GM21737 (cell line): ENCODE measurements around the gene RPS6KA5.
"Not testable (repeated sequence)": the region's sequence is repeated elsewhere in the genome, so short reads cannot be mapped to it uniquely, and the experiment has no call there.

Experiments
- ATAC-seq: cut with Tn5 transposase; IDR thresholded peaks from one replicate; pipeline ENCODE4 v1.9.1; 2021; ENCODE audit warnings: mild to moderate bottlenecking, moderate library complexity; ENCODE audit not compliant: unreplicated experiment

Gene RPS6KA5

GRCh38 chr14:91068642-91069041 is 8.2 kb upstream of the RPS6KA5 start:
- no peak for ATAC-seq

DNA sequence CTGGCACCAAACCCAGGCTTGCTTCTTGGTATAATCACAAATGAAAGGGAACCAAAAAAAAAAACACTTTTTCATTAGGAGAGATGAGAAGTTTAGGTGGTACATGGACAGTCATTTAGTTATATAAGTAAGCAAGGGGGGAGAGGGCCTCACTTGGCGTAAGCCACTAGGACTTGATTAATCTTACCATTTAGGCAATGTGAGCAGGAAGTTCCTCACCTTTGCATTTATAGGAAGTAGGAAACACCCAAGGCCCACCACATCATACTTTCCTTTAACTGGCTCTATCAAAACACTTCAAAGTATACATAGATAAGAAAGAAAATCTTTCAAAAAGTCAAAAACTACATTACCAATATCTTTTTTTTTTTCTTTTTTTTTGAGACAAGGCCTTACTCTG is 6.7 kb upstream of the RPS6KA5 start:
- ATAC-seq, result no peak

- no peak for ATAC-seq
These were observed 4.8 kb upstream of the RPS6KA5 start for GRCh38 chr14:91065266-91065665.

DNA sequence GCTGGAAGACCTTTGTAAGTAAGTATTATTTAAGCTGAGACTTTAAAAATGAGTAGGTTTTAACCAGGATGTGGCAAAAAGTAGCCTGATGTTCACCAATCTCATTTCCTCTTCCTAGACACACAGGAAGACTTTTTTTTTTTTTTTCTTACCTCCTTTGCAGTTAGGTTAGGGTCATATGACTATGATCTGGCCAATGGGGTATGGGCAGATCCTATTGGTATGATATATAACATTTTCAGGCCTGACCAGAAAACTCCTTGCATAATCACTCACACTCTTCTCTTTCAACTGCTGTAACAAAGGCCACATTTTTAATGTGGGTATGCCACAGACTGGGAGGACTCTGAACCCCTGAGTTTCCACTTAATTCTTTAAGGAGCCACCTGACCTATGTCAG is 2.7 kb upstream of the RPS6KA5 start:
- no peak for ATAC-seq

GRCh38 chr14:91062600-91062999 is 2.2 kb upstream of the RPS6KA5 start:
- ATAC-seq, result no peak

GRCh38 chr14:91061056-91061887 is 831 bp upstream of the RPS6KA5 start:
- no peak for ATAC-seq

DNA sequence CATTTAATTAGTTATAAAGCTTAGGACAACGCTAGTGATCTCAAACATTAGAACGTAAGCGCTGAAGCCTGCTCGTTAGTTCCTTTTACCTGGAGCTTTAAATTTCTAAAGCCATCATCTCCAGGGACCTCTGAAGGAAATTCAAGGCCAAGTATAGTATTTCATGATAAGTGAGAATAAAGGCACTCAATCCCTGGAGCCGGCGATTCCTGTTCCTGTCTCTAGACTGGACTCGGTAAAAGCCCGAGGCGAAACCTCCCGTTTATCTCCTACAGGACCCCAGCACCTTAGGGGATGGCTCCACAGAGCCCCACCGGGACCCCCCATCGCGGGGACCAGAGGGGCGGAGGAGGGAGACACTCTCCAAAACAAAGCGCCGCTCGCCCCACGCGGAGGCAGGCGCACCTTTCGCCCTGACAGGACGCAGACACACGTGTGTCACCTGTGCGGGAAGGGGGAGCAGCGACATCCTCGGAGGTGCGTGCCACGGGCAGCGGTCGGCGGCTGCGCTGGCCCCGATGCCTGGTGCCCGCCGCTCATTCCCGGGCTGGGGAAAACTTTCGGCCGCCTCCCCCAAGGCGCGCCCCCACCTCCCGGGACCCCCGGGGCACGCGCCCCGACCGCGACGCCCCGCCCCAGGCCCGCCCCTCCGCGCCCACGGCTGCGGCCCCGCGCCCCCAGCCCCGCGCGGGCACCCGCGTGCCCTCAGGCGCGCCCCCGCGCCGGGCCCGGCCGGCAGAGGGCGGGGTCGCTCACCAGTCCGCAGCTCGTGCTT is 678 bp downstream of the RPS6KA5 start:
- ATAC-seq, result peak; percentile 19

- no peak for ATAC-seq
These were observed 2.3 kb downstream of the RPS6KA5 start for GRCh38 chr14:91058042-91058581.

GRCh38 chr14:91056361-91056760 is 4.1 kb downstream of the RPS6KA5 start:
- no peak for ATAC-seq

- no peak for ATAC-seq
These were observed 5.4 kb downstream of the RPS6KA5 start for GRCh38 chr14:91055016-91055415.

- no peak for ATAC-seq
These were observed 11.8 kb downstream of the RPS6KA5 start for GRCh38 chr14:91048676-91049075.

- no peak for ATAC-seq
These were observed 12.2 kb downstream of the RPS6KA5 start for GRCh38 chr14:91048265-91048664.

DNA sequence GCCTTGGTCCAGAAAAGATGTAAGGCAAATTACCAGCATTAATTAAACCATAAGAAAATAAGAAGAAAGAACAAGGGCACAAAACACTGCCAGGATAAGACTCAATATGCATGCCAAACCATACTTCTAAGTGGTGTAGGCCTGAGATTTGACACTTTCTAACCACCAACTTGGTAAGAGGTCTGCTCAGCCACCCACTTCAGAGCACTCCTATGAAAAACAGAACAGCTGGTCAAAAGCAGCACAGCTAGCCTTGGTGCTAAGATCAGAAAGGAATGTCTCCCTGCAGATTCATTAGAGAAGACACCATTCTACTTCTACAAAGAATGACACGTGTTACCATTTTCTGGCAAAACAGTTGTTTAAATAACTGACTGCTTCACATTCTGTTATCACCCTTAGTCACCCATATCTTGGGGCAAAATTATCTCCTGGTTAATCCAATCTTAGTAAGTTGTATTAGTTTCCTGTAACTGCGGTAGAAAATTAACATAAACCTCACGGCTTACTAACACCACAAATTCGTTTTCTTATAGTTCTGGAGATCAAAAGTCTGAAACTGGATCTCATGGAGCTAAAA is 13.2 kb downstream of the RPS6KA5 start:
- no peak for ATAC-seq

DNA sequence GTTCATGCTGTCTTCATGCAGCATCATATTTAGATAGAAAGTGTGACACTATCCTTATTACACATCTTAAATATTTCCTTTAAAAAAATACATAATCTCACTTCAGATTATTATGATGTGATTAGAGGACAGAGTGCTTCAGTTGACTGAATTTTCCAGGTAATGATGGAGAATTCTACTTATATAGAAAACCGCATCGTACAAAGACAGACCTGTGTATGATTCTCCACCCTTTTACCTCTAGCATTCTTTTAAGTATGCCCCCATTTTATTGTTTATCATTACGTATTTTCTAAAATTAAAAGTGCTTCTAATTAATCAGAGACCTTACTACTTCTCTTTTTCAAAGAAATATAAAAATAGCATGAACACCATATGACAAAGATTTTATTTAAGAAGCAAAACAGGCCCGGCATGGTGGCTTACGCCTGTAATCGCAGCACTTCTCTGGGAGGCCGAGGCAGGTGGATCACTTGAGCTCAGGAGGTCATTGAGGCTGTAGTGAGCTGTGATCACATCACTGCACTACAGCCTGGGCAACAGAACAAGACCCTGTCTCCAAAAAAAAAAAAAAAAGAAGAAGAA is 13.9 kb downstream of the RPS6KA5 start:
- no peak for ATAC-seq

GRCh38 chr14:91041450-91041849 is 19.0 kb downstream of the RPS6KA5 start:
- no peak for ATAC-seq

- no peak for ATAC-seq
These were observed 19.9 kb downstream of the RPS6KA5 start for GRCh38 chr14:91040545-91040944.

GRCh38 chr14:91038439-91038838 is 22.0 kb downstream of the RPS6KA5 start:
- ATAC-seq, result no peak

GRCh38 chr14:91036741-91037469 is 23.5 kb downstream of the RPS6KA5 start:
- no peak for ATAC-seq

- ATAC-seq, result no peak
These were observed 24.6 kb downstream of the RPS6KA5 start for GRCh38 chr14:91035855-91036254.

- not testable (repeated sequence) for ATAC-seq
These were observed 26.1 kb downstream of the RPS6KA5 start for GRCh38 chr14:91034379-91034778.
